Measurements from ENCODE around the gene LETM1. TPM values are rescaled to one million over a fixed set of nuclear protein-coding genes. Genes with fewer than 3 reads are reported as not detected.

Gene LETM1
- total and polyA plus RNA-seq, 2 of the 13 experiments (the other 11 are each of a cell fraction or from before 2014, with no cell fraction given): 9.7 to 41.6 TPM

GRCh38 chr4:1779588-1780382 lies 76.2 kb downstream of the LETM1 start (continued):
- TF ChIP-seq ARID4A (CRISPR knock-in tag; IDR thresholded peaks at IDR 0.05; ENCODE audit: borderline replicate concordance) (peak; percentile 83), PCBP2 (optimal IDR thresholded peaks at IDR 0.05; ENCODE audit: low read depth, low read length, poor library complexity, severe bottlenecking) (no peak), ZNF572 (CRISPR knock-in tag; IDR thresholded peaks at IDR 0.05) (0 out of 2 replicates have a peak, but pooled peaks have one; percentile 84), ZNF30 (CRISPR knock-in tag; IDR thresholded peaks at IDR 0.05) (no peak), ESRRA (CRISPR knock-in tag; IDR thresholded peaks at IDR 0.05; ENCODE audit: low read depth) (peak; percentile 93), NFRKB (IDR thresholded peaks at IDR 0.05) (no peak), ZNF326 (CRISPR knock-in tag; IDR thresholded peaks at IDR 0.05; ENCODE audit: borderline replicate concordance) (no peak), TIGD3 (CRISPR knock-in tag; IDR thresholded peaks at IDR 0.05; ENCODE audit: borderline replicate concordance) (no peak), ZBTB1 (CRISPR knock-in tag; IDR thresholded peaks at IDR 0.05; ENCODE audit: borderline replicate concordance) (no peak), ZNF430 (CRISPR knock-in tag; IDR thresholded peaks at IDR 0.05) (peak; percentile 88), ZNF256 (CRISPR knock-in tag; conservative IDR thresholded peaks at IDR 0.05) (no peak), ZNF616 (CRISPR knock-in tag; IDR thresholded peaks at IDR 0.05; ENCODE audit: low read depth) (no peak), ZNF580 (CRISPR knock-in tag; IDR thresholded peaks at IDR 0.05; ENCODE audit: borderline replicate concordance, low read depth) (peak; percentile 66; the same call in 1 of the 2 replicates), FUBP1 (CRISPR knock-in tag; IDR thresholded peaks at IDR 0.05; ENCODE audit: borderline replicate concordance) (no peak; the same call in 1 of the 2 replicates), HOXA7 (CRISPR knock-in tag; IDR thresholded peaks at IDR 0.05) (no peak), IRF2 (CRISPR knock-in tag; IDR thresholded peaks at IDR 0.05) (peak; percentile 67; the same call in 1 of the 2 replicates), ZNF331 (CRISPR knock-in tag; IDR thresholded peaks at IDR 0.05) (peak; percentile 70), MAFK (conservative IDR thresholded peaks at IDR 0.05 in 1 of 2, IDR thresholded peaks at IDR 0.05 in 1 of 2; ENCODE audit: low read length in 2 of 2) (no peak), NFKB2 (CRISPR knock-in tag; IDR thresholded peaks at IDR 0.05; ENCODE audit: borderline replicate concordance) (peak; percentile 56; the same call in 1 of the 2 replicates), KLF6 (CRISPR knock-in tag; IDR thresholded peaks at IDR 0.05) (peak; percentile 78), CEBPG (CRISPR knock-in tag; IDR thresholded peaks at IDR 0.05) (no peak), ZNF382 (CRISPR knock-in tag; IDR thresholded peaks at IDR 0.05; ENCODE audit: borderline replicate concordance) (no peak), SSRP1 (CRISPR knock-in tag; IDR thresholded peaks at IDR 0.05) (no peak)
